Left lobe of liver (tissue), 2 donors: ENCODE measurements around the gene CAMK2D. TPM values are rescaled to one million over a fixed set of nuclear protein-coding genes. Genes with fewer than 3 reads are reported as not detected.

Experiments
- ATAC-seq: fragments of 200-7000 bp; cut with Tn5 transposase; one replicate; pipeline ENCODE4 v1.9.1; 2020; ENCODE audit warnings: mild to moderate bottlenecking, moderate library complexity
- DNase-seq: peaks from one replicate; pipeline ENCODE4 v3.0.0-alpha.2; 2020; ENCODE audit warnings: low spot score
- total RNA-seq: library from RNA; stranded (reverse); gene quantifications from one replicate; pipeline ENCODE4 v1.2.1, GENCODE V29; 2021
- donor health status: DM: no; HTN: no; CAD: no; lungs with moderate emphysema.
- donor health status: DM: no; HTN: yes; CAD: no.

The CAMK2D gene
- total RNA-seq, 1 donor from 2014 or later: 19.3 TPM

DNA sequence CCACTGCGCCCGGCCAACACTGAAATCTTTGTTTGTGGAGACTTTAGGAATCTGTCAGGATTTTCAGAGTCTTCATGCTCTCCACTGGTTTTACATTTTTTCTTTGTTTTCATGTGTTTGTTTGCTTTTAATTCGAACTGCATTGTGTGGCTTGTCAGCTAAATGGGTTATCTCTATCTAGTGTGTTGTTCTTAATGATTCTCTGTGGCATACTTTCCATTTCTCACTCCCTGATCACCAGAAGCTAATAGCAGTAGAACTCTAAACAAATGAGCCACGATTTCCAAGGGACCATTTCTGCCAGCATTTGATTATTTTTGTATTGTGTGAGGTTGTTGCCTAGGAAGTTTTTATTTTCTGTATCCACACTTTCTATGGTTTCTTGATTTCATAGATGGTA, 352.4 kb downstream of the CAMK2D start:
- ATAC-seq: no peak
- no peak for DNase-seq

DNA sequence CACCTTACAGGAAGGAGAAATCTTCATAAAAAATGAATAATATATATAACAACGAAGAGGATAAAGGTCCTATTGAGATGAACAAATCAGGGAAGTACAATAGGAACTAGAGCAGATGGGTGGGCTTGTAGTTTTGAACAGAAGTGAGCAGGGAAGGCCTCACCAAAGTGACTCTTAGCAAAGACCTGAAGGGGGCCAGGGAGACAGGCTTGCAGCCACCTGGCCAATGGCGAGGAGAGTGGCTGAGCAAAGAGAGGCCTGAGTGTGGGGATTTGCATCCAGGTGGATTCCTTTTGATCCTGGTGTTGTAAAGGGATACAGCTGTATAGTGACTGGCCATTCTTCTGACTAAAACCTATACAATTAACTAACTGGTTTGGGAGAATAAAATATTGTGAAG, 354.1 kb downstream of the CAMK2D start:
- ATAC-seq: no peak
- no peak for DNase-seq

DNA sequence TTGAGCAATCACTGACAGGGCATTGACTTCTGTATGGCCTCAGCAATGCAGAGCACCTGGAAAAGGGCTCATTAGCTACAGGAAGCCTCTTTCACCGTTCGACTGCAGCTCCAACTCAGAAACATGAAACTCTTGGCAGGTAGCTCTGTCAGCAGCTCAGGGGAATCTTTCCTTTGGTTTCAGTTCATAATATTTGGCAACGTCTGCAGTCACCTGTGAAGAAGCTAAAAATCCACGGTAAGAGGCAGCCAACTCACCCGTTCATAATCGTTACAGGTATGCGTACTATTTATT, 354.9 kb downstream of the CAMK2D start:
- peak; percentile 72 for ATAC-seq
- DNase-seq: peak; percentile 62

DNA sequence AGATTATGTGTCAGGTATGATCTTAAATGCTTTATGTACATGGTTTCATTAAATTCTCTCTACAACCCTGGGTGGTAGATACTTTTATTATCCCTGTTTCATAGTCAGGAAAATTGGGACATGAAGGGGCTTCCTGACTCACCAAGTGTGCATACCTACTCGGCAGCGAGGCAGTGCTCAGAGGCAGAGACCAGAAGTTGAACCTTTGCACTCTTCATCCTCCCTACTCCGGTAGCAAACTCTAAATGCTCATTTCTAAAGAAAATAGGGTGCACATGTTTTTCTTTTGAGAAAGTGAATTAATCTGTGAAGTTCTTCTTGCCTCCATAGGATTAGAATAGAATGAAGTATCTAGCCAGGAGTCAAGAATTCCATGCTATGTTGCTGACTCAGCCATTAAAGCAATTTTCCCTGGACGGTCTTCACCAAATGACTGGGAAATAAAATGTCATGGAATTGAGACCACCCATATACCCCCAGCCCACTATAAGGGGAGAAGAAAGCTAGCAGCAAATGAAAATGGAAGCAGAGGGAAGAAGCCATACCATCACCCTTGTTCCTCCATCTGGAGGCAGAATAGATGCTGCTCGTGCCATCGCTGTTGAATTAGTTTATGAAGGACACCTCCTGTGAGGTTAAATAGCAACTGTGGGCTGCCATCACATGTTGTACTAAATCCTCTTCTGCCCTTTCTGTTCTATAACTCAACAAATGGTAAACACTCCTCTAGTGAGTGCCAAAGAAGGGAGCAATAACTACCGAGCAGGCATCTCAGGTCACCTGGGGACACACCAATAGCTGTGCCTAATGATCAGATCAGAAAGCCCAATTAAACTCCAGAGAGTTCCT, 355.4 kb downstream of the CAMK2D start:
- ATAC-seq (no peak), DNase-seq (no peak)

GRCh38 chr4:113404841-113405240, 356.7 kb downstream of the CAMK2D start:
- DNase-seq (no peak), ATAC-seq (peak; percentile 30)

GRCh38 chr4:113404167-113404571, 357.4 kb downstream of the CAMK2D start:
- DNase-seq (peak; percentile 73), ATAC-seq (peak; percentile 80)

Other genes starting within 250 kb of the CAMK2D start
- 2.2 TPM for gene ARSJ, start 217.9 kb upstream of the CAMK2D start, total RNA-seq